Gastrocnemius medialis (tissue), 4 donors: Measurements from ENCODE around the gene SAMD4B.

Experiments used
- CTCF ChIP-seq, 5 experiments: fragments of 450-650 bp in 3 of 5; fragments of 200-600 bp in 2 of 5; sonication (generic) in 2 of 5; IDR thresholded peaks in 4 of 5; conservative IDR thresholded peaks in 1 of 5; 1 replicate in 4 of 5; 2 replicates in 1 of 5; pipeline ENCODE4 v1.5.1; 2016 to 2019; ENCODE audit warnings: antibody characterized with exemption in 5 of 5, mild to moderate bottlenecking in 3 of 5, moderate library complexity in 3 of 5
- POLR2A ChIP-seq, 2 donors: fragments of 450-650 bp; IDR thresholded peaks; one replicate each; pipeline ENCODE4 v1.6.1; 2017; ENCODE audit warnings: antibody characterized with exemption in 2 of 2, mild to moderate bottlenecking in 2 of 2, moderate library complexity in 2 of 2

GRCh38 chr19:39369200-39369599, 27.0 kb downstream of the SAMD4B start:
- no peak for TF ChIP-seq CTCF (IDR thresholded peaks at IDR 0.05 in 4 of 5, conservative IDR thresholded peaks at IDR 0.05 in 1 of 5)
- no peak for TF ChIP-seq POLR2A (IDR thresholded peaks at IDR 0.05)
